Measurements from ENCODE around the gene ZIC4. TPM values are rescaled to one million over a fixed set of nuclear protein-coding genes. Genes with fewer than 3 reads are reported as not detected.

ZIC4 gene
- total and polyA plus RNA-seq, 7 experiments from 2014 or later: not detected

DNA sequence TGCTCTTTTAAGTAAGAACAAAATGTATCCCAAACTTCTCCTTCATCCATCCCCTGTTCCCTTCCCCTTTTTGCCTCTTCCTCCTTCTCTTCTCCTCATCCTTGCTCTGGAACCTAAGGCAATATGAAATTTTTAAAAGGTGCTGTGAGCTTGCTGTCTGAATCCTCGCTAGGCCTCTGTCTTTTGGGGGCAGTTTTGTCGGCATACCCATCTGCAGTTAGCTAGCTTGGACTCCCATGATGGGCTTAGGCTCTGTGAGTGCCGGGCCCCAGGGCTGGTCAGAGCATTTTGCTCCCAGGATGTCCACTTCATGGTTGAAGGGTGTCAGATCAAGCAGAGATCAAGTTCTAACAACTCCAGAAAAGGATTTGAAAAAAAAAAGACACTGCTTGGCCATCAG, 21.4 kb upstream of the ZIC4 start:
- Histone ChIP-seq H3K27me3 (ENCODE audit: control insufficient read depth in 2 of 2, insufficient read depth in 2 of 2, low read length in 2 of 2) (peaks cover 0 to 11% of the 10 kb centered on the region in 2 donors), H3K4me3 (ENCODE audit: low read length) (no peak overlapping the region), H3K27ac (ENCODE audit: low read depth, low read length) (no peak overlapping the region), H3K36me3 (ENCODE audit: control insufficient read depth in 2 of 3, insufficient read depth in 3 of 3, low read length in 3 of 3) (no peaks in the 10 kb centered on the region), H3K4me1 (ENCODE audit: control insufficient read depth in 2 of 2, insufficient read depth in 2 of 2, low read length in 2 of 2) (no peaks in the 10 kb centered on the region), H3K9me3 (ENCODE audit: control insufficient read depth in 2 of 3, low read length in 3 of 3) (no peaks in the 10 kb centered on the region)
- intact Hi-C loops (cut with micrococcal nuclease): no loop called here
- H3K4me3 Mint-ChIP-seq: no peak overlapping the region
- H3K27me3 Mint-ChIP-seq: peaks cover 20 to 45% (median 27%) of the 10 kb centered on the region in 5 donors
- peaks cover 0 to 15% (median 3%) of the 10 kb centered on the region in 11 donors for H3K9me3 Mint-ChIP-seq
- POLR2A ChIA-PET: no interaction called here
- DNase-seq (no peak), ATAC-seq (no peak)
- no peak overlapping the region for H3K27ac Mint-ChIP-seq
- CTCF ChIA-PET: interaction anchor here (0.6 kb wide), 1 partner anchor 1729 kb away, joined by 4 read pairs; no protein-coding TSS in a partner anchor
- H3K4me1 Mint-ChIP-seq: no peaks in the 10 kb centered on the region
- peaks cover 0 to 7% (median 0%) of the 10 kb centered on the region in 5 donors for H3K36me3 Mint-ChIP-seq

GRCh38 chr3:147426931-147427330, 20.6 kb upstream of the ZIC4 start:
- CTCF ChIA-PET: no interaction called here
- peaks cover 28 to 49% (median 35%) of the 10 kb centered on the region in 5 donors for H3K27me3 Mint-ChIP-seq
- intact Hi-C loops (cut with micrococcal nuclease): no loop called here

GRCh38 chr3:147425388-147425850, 19.1 kb upstream of the ZIC4 start:
- peaks cover 0 to 29% (median 4%) of the 10 kb centered on the region in 11 donors for H3K9me3 Mint-ChIP-seq
- no peaks in the 10 kb centered on the region for H3K36me3 ChIP-seq (ENCODE audit: control insufficient read depth in 2 of 3, insufficient read depth in 3 of 3, low read length in 3 of 3)
- ATAC-seq (no peak), DNase-seq (no peak)
- ChIA-PET CTCF (no interaction called here), POLR2A (no interaction called here)
- H3K9me3 ChIP-seq (ENCODE audit: control insufficient read depth in 2 of 3, low read length in 3 of 3): no peaks in the 10 kb centered on the region
- H3K27ac Mint-ChIP-seq: no peak overlapping the region
- H3K4me3 Mint-ChIP-seq: no peak overlapping the region
- no peaks in the 10 kb centered on the region for H3K4me1 Mint-ChIP-seq
- no peak overlapping the region for H3K4me3 ChIP-seq (ENCODE audit: low read length)
- intact Hi-C loops (cut with micrococcal nuclease): no loop called here
- peaks cover 0 to 15% of the 10 kb centered on the region in 2 donors for H3K27me3 ChIP-seq (ENCODE audit: control insufficient read depth in 2 of 2, insufficient read depth in 2 of 2, low read length in 2 of 2)
- no peak overlapping the region for H3K27ac ChIP-seq (ENCODE audit: low read depth, low read length)
- no peaks in the 10 kb centered on the region for H3K4me1 ChIP-seq (ENCODE audit: control insufficient read depth in 2 of 2, insufficient read depth in 2 of 2, low read length in 2 of 2)
- peaks cover 34 to 51% (median 42%) of the 10 kb centered on the region in 5 donors for H3K27me3 Mint-ChIP-seq
- H3K36me3 Mint-ChIP-seq: peaks cover 0 to 7% (median 0%) of the 10 kb centered on the region in 5 donors

More at GRCh38 chr3:147426931-147427330, 20.6 kb upstream of the ZIC4 start:
- H3K9me3 Mint-ChIP-seq: peaks cover 0 to 23% (median 4%) of the 10 kb centered on the region in 11 donors
- H3K36me3 Mint-ChIP-seq: peaks cover 0 to 7% (median 0%) of the 10 kb centered on the region in 5 donors
- POLR2A ChIA-PET: no interaction called here
- H3K4me3 Mint-ChIP-seq: no peak overlapping the region
- no peaks in the 10 kb centered on the region for H3K9me3 ChIP-seq (ENCODE audit: control insufficient read depth in 2 of 3, low read length in 3 of 3)
- H3K27ac Mint-ChIP-seq: no peak overlapping the region
- H3K4me1 ChIP-seq (ENCODE audit: control insufficient read depth in 2 of 2, insufficient read depth in 2 of 2, low read length in 2 of 2): no peaks in the 10 kb centered on the region
- H3K4me1 Mint-ChIP-seq: no peaks in the 10 kb centered on the region
- H3K27me3 ChIP-seq (ENCODE audit: control insufficient read depth in 2 of 2, insufficient read depth in 2 of 2, low read length in 2 of 2): peaks cover 0 to 11% of the 10 kb centered on the region in 2 donors
- no peak overlapping the region for H3K27ac ChIP-seq (ENCODE audit: low read depth, low read length)
- no peak for ATAC-seq
- H3K36me3 ChIP-seq (ENCODE audit: control insufficient read depth in 2 of 3, insufficient read depth in 3 of 3, low read length in 3 of 3): no peaks in the 10 kb centered on the region
- DNase-seq: no peak
- no peak overlapping the region for H3K4me3 ChIP-seq (ENCODE audit: low read length)

GRCh38 chr3:147424581-147425387, 18.4 kb upstream of the ZIC4 start:
- no peak overlapping the region for H3K4me3 Mint-ChIP-seq
- H3K27me3 ChIP-seq (ENCODE audit: control insufficient read depth in 2 of 2, insufficient read depth in 2 of 2, low read length in 2 of 2): peaks cover 0 to 18% of the 10 kb centered on the region in 2 donors
- CTCF ChIA-PET: no interaction called here

DNA sequence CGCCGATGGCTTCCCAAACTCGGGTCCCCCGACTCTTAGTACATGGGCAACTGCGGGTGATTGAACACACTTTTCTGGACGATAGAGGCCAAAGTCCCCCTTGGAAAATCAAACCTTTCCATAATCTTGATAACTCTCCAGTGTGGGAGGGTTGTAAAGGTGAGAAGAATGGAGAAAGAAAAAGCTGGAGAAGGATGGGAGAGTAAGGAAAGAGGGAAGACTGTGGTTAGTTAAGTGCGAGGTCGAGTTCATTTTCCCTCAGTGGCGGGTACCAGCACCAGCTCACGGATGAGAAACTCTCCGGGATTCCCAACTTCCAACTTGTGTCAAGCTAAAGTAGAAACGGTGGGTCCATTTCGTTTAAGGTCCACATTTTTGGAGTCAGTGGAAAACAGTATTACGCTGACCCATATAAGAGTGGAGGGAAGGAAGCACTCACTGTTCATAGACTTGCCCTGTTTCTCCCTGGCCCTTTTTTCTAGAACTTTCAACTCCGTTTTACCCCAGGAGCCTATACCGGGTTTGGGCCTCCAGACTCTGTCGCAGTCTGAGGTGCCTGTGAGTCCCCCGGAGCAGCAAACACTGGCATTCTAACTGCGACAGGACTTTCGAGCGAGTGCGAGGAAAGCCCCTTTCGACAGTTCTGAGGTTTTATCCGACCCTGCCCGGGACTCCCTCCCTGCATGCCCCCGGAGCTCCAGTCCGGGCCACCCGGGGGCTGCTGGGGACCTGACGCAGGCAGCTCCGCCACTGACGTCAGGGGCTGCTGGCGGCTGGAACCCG, 17.6 kb upstream of the ZIC4 start:
- CTCF ChIA-PET: no interaction called here
- H3K27me3 Mint-ChIP-seq: peaks cover 46 to 60% (median 50%) of the 10 kb centered on the region in 5 donors

More at GRCh38 chr3:147424581-147425387, 18.4 kb upstream of the ZIC4 start:
- intact Hi-C loops (cut with micrococcal nuclease): no loop called here
- POLR2A ChIA-PET: no interaction called here
- Histone ChIP-seq H3K4me1 (ENCODE audit: control insufficient read depth in 2 of 2, insufficient read depth in 2 of 2, low read length in 2 of 2) (no peaks in the 10 kb centered on the region), H3K27ac (ENCODE audit: low read depth, low read length) (no peak overlapping the region), H3K9me3 (ENCODE audit: control insufficient read depth in 2 of 3, low read length in 3 of 3) (no peaks in the 10 kb centered on the region), H3K36me3 (ENCODE audit: control insufficient read depth in 2 of 3, insufficient read depth in 3 of 3, low read length in 3 of 3) (no peaks in the 10 kb centered on the region), H3K4me3 (ENCODE audit: low read length) (no peak overlapping the region)
- Mint-ChIP-seq H3K27ac (no peak overlapping the region), H3K9me3 (peaks cover 0 to 33% (median 10%) of the 10 kb centered on the region in 11 donors), H3K4me1 (peaks cover 0 to 4% (median 0%) of the 10 kb centered on the region in 7 donors), H3K27me3 (peaks cover 40 to 55% (median 46%) of the 10 kb centered on the region in 5 donors), H3K36me3 (peaks cover 0 to 10% (median 1%) of the 10 kb centered on the region in 5 donors)
- ATAC-seq (no peak), DNase-seq (no peak)

GRCh38 chr3:147423537-147423797, 17.1 kb upstream of the ZIC4 start:
- H3K9me3 Mint-ChIP-seq: peaks cover 0 to 42% (median 13%) of the 10 kb centered on the region in 11 donors
- H3K4me1 Mint-ChIP-seq: peaks cover 0 to 8% (median 5%) of the 10 kb centered on the region in 7 donors
- ATAC-seq: no peak
- DNase-seq: no peak
- no peaks in the 10 kb centered on the region for H3K36me3 ChIP-seq (ENCODE audit: control insufficient read depth in 2 of 3, insufficient read depth in 3 of 3, low read length in 3 of 3)
- H3K4me3 Mint-ChIP-seq: no peak overlapping the region
- H3K27ac ChIP-seq (ENCODE audit: low read depth, low read length): no peak overlapping the region
- ChIA-PET CTCF (no interaction called here), POLR2A (no interaction called here)
- no peak overlapping the region for H3K4me3 ChIP-seq (ENCODE audit: low read length)
- H3K36me3 Mint-ChIP-seq: peaks cover 2 to 17% (median 3%) of the 10 kb centered on the region in 5 donors
- peaks cover 51 to 66% (median 56%) of the 10 kb centered on the region in 5 donors for H3K27me3 Mint-ChIP-seq
- peaks cover 0 to 18% of the 10 kb centered on the region in 2 donors for H3K27me3 ChIP-seq (ENCODE audit: control insufficient read depth in 2 of 2, insufficient read depth in 2 of 2, low read length in 2 of 2)
- H3K27ac Mint-ChIP-seq: no peak overlapping the region
- H3K9me3 ChIP-seq (ENCODE audit: control insufficient read depth in 2 of 3, low read length in 3 of 3): no peaks in the 10 kb centered on the region
- intact Hi-C loops (cut with micrococcal nuclease): loop anchor here in 1 of 2 donors (2.0 kb wide), 1 partner anchor 35 kb away; no protein-coding TSS in a partner anchor
- H3K4me1 ChIP-seq (ENCODE audit: control insufficient read depth in 2 of 2, insufficient read depth in 2 of 2, low read length in 2 of 2): no peaks in the 10 kb centered on the region

More for the DNA sequence above, 17.6 kb upstream of the ZIC4 start:
- ATAC-seq: no peak
- H3K9me3 Mint-ChIP-seq: peaks cover 0 to 37% (median 13%) of the 10 kb centered on the region in 11 donors
- no peaks in the 10 kb centered on the region for H3K4me1 ChIP-seq (ENCODE audit: control insufficient read depth in 2 of 2, insufficient read depth in 2 of 2, low read length in 2 of 2)
- H3K4me3 Mint-ChIP-seq: no peak overlapping the region
- H3K36me3 Mint-ChIP-seq: peaks cover 2 to 13% (median 3%) of the 10 kb centered on the region in 5 donors
- no peak overlapping the region for H3K4me3 ChIP-seq (ENCODE audit: low read length)
- H3K27ac Mint-ChIP-seq: no peak overlapping the region
- H3K36me3 ChIP-seq (ENCODE audit: control insufficient read depth in 2 of 3, insufficient read depth in 3 of 3, low read length in 3 of 3): no peaks in the 10 kb centered on the region
- H3K27ac ChIP-seq (ENCODE audit: low read depth, low read length): no peak overlapping the region
- POLR2A ChIA-PET: no interaction called here
- no peak for DNase-seq
- H3K4me1 Mint-ChIP-seq: peaks cover 0 to 8% (median 3%) of the 10 kb centered on the region in 7 donors
- no peaks in the 10 kb centered on the region for H3K9me3 ChIP-seq (ENCODE audit: control insufficient read depth in 2 of 3, low read length in 3 of 3)
- H3K27me3 ChIP-seq (ENCODE audit: control insufficient read depth in 2 of 2, insufficient read depth in 2 of 2, low read length in 2 of 2): peaks cover 0 to 18% of the 10 kb centered on the region in 2 donors
- intact Hi-C loops (cut with micrococcal nuclease): loop anchor here in 1 of 2 donors (2.0 kb wide), 1 partner anchor 35 kb away; no protein-coding TSS in a partner anchor

Data from naive thymus-derived CD4-positive, alpha-beta T cell (primary cell).